Left ventricle myocardium inferior (tissue), 1 donor: ENCODE measurements around the gene PCDHB1. TPM values are rescaled to one million over a fixed set of nuclear protein-coding genes. Genes with fewer than 3 reads are reported as not detected.

Experiments
- DNase-seq: peaks from one replicate; pipeline ENCODE4 v3.0.0-alpha.2; 2020
- H3K27ac ChIP-seq: fragments of 200-600 bp; replicated peaks from 2 replicates; pipeline ENCODE4 v1.8.0; 2021
- H3K27me3 ChIP-seq: fragments of 200-600 bp; 2 replicates; pipeline ENCODE4 v1.8.0; 2021; ENCODE audit warnings: low read depth
- H3K36me3 ChIP-seq: fragments of 200-600 bp; 2 replicates; pipeline ENCODE4 v1.8.0; 2021
- H3K4me1 ChIP-seq: fragments of 200-600 bp; 2 replicates; pipeline ENCODE4 v1.8.0; 2021
- H3K4me3 ChIP-seq: fragments of 200-600 bp; 2 replicates; pipeline ENCODE4 v1.8.0; 2021; ENCODE audit warnings: mild to moderate bottlenecking, moderate library complexity
- H3K9me3 ChIP-seq: fragments of 200-600 bp; replicated peaks from 2 replicates; pipeline ENCODE4 v1.8.0; 2021
- CTCF ChIP-seq: fragments of 200-600 bp; IDR thresholded peaks from 2 replicates; pipeline ENCODE4 v1.8.0; 2021; ENCODE audit warnings: antibody characterized with exemption, mild to moderate bottlenecking, borderline replicate concordance
- intact Hi-C: fragments of 100-400 bp; cut with micrococcal nuclease; formaldehyde crosslinking; loops from one replicate; pipeline ENCODE4 v1.11.0; 2022
- long read RNA-seq: library from polyadenylated mRNA; unstranded; transcript quantifications from one replicate; pipeline ENCODE4 v2.0.0, GENCODE V29; 2021
- total RNA-seq: library from RNA; stranded (reverse); fragmentation: NEBNext Ultra II Directional; extraction: Animal tissue kit (Norgen Biotek cat#: 25700); gene quantifications from one replicate; pipeline ENCODE4 v1.2.1, GENCODE V29; 2021
- donor health status: DM: no; HTN: yes; CAD: no; lungs with severe emphysema.

PCDHB1 gene
- total RNA-seq, result not detected
- long read RNA-seq, result 0 reads

- intact Hi-C loops, result no loop called here
- H3K27me3 ChIP-seq, result peaks cover 92% of the 10 kb centered on the region
Observed at GRCh38 chr5:141050622-141051520, at the start of gene PCDHB1. Gene PCDHB1, plus strand, starts transcription at chr5:141051374. Its CDS starts 97 bp downstream, at chr5:141051471.

GRCh38 chr5:141001446-141001843 is 49.7 kb upstream of the PCDHB1 start:
- TF ChIP-seq CTCF, result no peak
- peak overlapping the region; percentile 43 for H3K4me3 ChIP-seq

More at GRCh38 chr5:141050622-141051520, at the start of gene PCDHB1:
- no peak for TF ChIP-seq CTCF
- no peak within 1 kb of the TSS for H3K27ac ChIP-seq
- peaks cover 8% of the 10 kb centered on the region for H3K4me1 ChIP-seq
- H3K4me3 ChIP-seq, result peak within 1 kb of the TSS; percentile 62
- no peaks in the 10 kb centered on the region for H3K9me3 ChIP-seq
- no peak for DNase-seq
- H3K36me3 ChIP-seq, result no peaks in the 10 kb centered on the region

GRCh38 chr5:141001844-141002604 is 49.1 kb upstream of the PCDHB1 start:
- no peak for TF ChIP-seq CTCF
- no peak for DNase-seq
- intact Hi-C loops, result no loop called here

More at GRCh38 chr5:141001446-141001843, 49.7 kb upstream of the PCDHB1 start:
- Histone ChIP-seq H3K4me1 (peaks cover 10% of the 10 kb centered on the region), H3K36me3 (no peaks in the 10 kb centered on the region), H3K9me3 (no peaks in the 10 kb centered on the region), H3K27me3 (peaks cover 71% of the 10 kb centered on the region), H3K27ac (no peak overlapping the region)
- no peak for DNase-seq
- intact Hi-C loops, result no loop called here

GRCh38 chr5:141002605-141002965 is 48.6 kb upstream of the PCDHB1 start:
- Histone ChIP-seq H3K27ac (no peak overlapping the region), H3K36me3 (no peaks in the 10 kb centered on the region), H3K9me3 (no peaks in the 10 kb centered on the region), H3K27me3 (peaks cover 71% of the 10 kb centered on the region), H3K4me1 (peaks cover 10% of the 10 kb centered on the region), H3K4me3 (no peak overlapping the region)
- DNase-seq, result no peak
- intact Hi-C loops, result no loop called here
- TF ChIP-seq CTCF, result no peak

More at GRCh38 chr5:141001844-141002604, 49.1 kb upstream of the PCDHB1 start:
- Histone ChIP-seq H3K9me3 (no peaks in the 10 kb centered on the region), H3K36me3 (no peaks in the 10 kb centered on the region), H3K27me3 (peaks cover 71% of the 10 kb centered on the region), H3K4me1 (peaks cover 10% of the 10 kb centered on the region), H3K27ac (no peak overlapping the region), H3K4me3 (peak overlapping the region; percentile 43)

- DNase-seq, result no peak
- H3K36me3 ChIP-seq, result no peaks in the 10 kb centered on the region
- no peak overlapping the region for H3K4me3 ChIP-seq
- H3K4me1 ChIP-seq, result peaks cover 10% of the 10 kb centered on the region
- no peaks in the 10 kb centered on the region for H3K9me3 ChIP-seq
- no peak overlapping the region for H3K27ac ChIP-seq
- peaks cover 70% of the 10 kb centered on the region for H3K27me3 ChIP-seq
- TF ChIP-seq CTCF, result no peak
- intact Hi-C loops, result no loop called here
Observed at GRCh38 chr5:141003031-141003430, 48.1 kb upstream of the PCDHB1 start.
